ENCODE data around the gene SH2B3. TPM values are rescaled to one million over a fixed set of nuclear protein-coding genes. Genes with fewer than 3 reads are reported as not detected.

The SH2B3 gene
- total and polyA plus RNA-seq, 9 of the 15 experiments (the other 6 are each of a cell fraction or from before 2014, with no cell fraction given): 10.8 to 75.3 (median 37.4) TPM

- no peak for TF ChIP-seq MAZ (CRISPR knock-in tag; conservative IDR thresholded peaks at IDR 0.05 in 1 of 2, IDR thresholded peaks at IDR 0.05 in 1 of 2)
- no peak for TF ChIP-seq DEAF1 (CRISPR knock-in tag; IDR thresholded peaks at IDR 0.05)
- TF ChIP-seq TAF1 (IDR thresholded peaks at IDR 0.05; ENCODE audit: control insufficient read depth, extremely low read depth, insufficient read depth, low read length, severe bottlenecking): no peak
- TF ChIP-seq BRF1 (IDR thresholded peaks at IDR 0.05; ENCODE audit: borderline replicate concordance, extremely low read depth, insufficient read length): no peak
- no peak for TF ChIP-seq MTA2 (IDR thresholded peaks at IDR 0.05; ENCODE audit: low read depth)
- no peak for TF ChIP-seq ZNF449 (CRISPR knock-in tag; IDR thresholded peaks at IDR 0.05)
- no peak for TF ChIP-seq ZNF445 (CRISPR knock-in tag; IDR thresholded peaks at IDR 0.05; ENCODE audit: low read depth)
- no peak for TF ChIP-seq ZNF785 (CRISPR knock-in tag; IDR thresholded peaks at IDR 0.05)
- TF ChIP-seq KDM1A (IDR thresholded peaks at IDR 0.05): 0 out of 4 replicates have a peak, but pooled peaks of 1 of the 2 experiments have one; percentile 17
- TF ChIP-seq ZNF311 (CRISPR knock-in tag; IDR thresholded peaks at IDR 0.05): no peak
- no peak for TF ChIP-seq MEF2D (tag; conservative IDR thresholded peaks at IDR 0.05; ENCODE audit: low read depth)
- TF ChIP-seq ZNF146 (CRISPR knock-in tag; IDR thresholded peaks at IDR 0.05; ENCODE audit: unreplicated experiment): peak; percentile 95
- no peak for TF ChIP-seq MYBL2 (IDR thresholded peaks at IDR 0.05; ENCODE audit: low read depth)
- TF ChIP-seq MYBL2 (CRISPR knock-in tag; IDR thresholded peaks at IDR 0.05; ENCODE audit: borderline replicate concordance): no peak
- TF ChIP-seq MYNN (IDR thresholded peaks at IDR 0.05): no peak
- TF ChIP-seq MYNN (CRISPR knock-in tag; IDR thresholded peaks at IDR 0.05): no peak
Observed at GRCh38 chr12:111395336-111396187, 10.2 kb upstream of the SH2B3 start (continued).
